ENCODE results near the gene KAT2B.
"Not testable (repeated sequence)": the region's sequence is repeated elsewhere in the genome, so short reads cannot be mapped to it uniquely, and the experiment has no call there.

KAT2B gene

GRCh38 chr3:20022954-20023622 is 17.2 kb upstream of the KAT2B start:
- no peak for ATAC-seq (ENCODE audit: low read depth)
- H3K4me1 ChIP-seq (ENCODE audit: insufficient read depth, poor library complexity, severe bottlenecking), result no peaks in the 10 kb centered on the region
- no peaks in the 10 kb centered on the region for H3K27me3 ChIP-seq (ENCODE audit: insufficient read depth, poor library complexity, severe bottlenecking)
- H3K4me3 ChIP-seq (ENCODE audit: severe bottlenecking), result no peak overlapping the region
- no peaks in the 10 kb centered on the region for H3K36me3 ChIP-seq (ENCODE audit: low read depth)
- no peaks in the 10 kb centered on the region for H3K9me3 ChIP-seq (ENCODE audit: severe bottlenecking)
- TF ChIP-seq CTCF (IDR thresholded peaks at IDR 0.05; ENCODE audit: poor library complexity, severe bottlenecking), result no peak
- DNase-seq (ENCODE audit: low spot score), result no peak
- H3K27ac ChIP-seq (ENCODE audit: poor library complexity, severe bottlenecking), result no peak overlapping the region

- no peak for TF ChIP-seq CTCF (IDR thresholded peaks at IDR 0.05; ENCODE audit: poor library complexity, severe bottlenecking)
- ATAC-seq (ENCODE audit: low read depth) (no peak), DNase-seq (ENCODE audit: low spot score) (no peak)
- Histone ChIP-seq H3K4me1 (ENCODE audit: insufficient read depth, poor library complexity, severe bottlenecking) (no peaks in the 10 kb centered on the region), H3K9me3 (ENCODE audit: severe bottlenecking) (no peaks in the 10 kb centered on the region), H3K27ac (ENCODE audit: poor library complexity, severe bottlenecking) (no peak overlapping the region), H3K4me3 (ENCODE audit: severe bottlenecking) (no peak overlapping the region), H3K27me3 (ENCODE audit: insufficient read depth, poor library complexity, severe bottlenecking) (no peaks in the 10 kb centered on the region), H3K36me3 (ENCODE audit: low read depth) (no peaks in the 10 kb centered on the region)
These were observed 16.4 kb upstream of the KAT2B start for GRCh38 chr3:20023623-20024405.

DNA sequence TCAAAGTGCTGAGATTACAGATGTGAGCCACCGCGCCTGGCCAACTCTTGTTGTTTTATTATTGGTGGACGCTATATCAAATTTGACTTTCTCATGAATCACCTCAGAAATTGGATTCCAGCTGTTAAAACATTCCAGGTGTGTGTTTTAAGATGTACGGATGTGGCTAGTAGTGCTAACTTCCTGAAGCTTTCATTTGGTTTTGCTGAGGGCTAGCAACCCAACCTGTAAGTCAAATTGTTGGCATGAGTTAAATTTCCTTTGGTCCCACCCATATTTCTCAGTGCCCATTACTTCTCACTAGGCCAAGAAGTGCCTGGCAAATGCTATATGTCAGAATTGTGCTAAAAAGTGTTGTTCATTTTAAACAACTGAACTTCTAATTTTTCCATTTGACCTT is 13.1 kb upstream of the KAT2B start:
- Histone ChIP-seq H3K27ac (ENCODE audit: poor library complexity, severe bottlenecking) (no peak overlapping the region), H3K27me3 (ENCODE audit: insufficient read depth, poor library complexity, severe bottlenecking) (no peaks in the 10 kb centered on the region), H3K4me3 (ENCODE audit: severe bottlenecking) (no peak overlapping the region), H3K4me1 (ENCODE audit: insufficient read depth, poor library complexity, severe bottlenecking) (no peaks in the 10 kb centered on the region), H3K9me3 (ENCODE audit: severe bottlenecking) (no peaks in the 10 kb centered on the region), H3K36me3 (ENCODE audit: low read depth) (no peaks in the 10 kb centered on the region)
- DNase-seq (ENCODE audit: low spot score) (no peak), ATAC-seq (ENCODE audit: low read depth) (no peak)
- no peak for TF ChIP-seq CTCF (IDR thresholded peaks at IDR 0.05; ENCODE audit: poor library complexity, severe bottlenecking)

- Histone ChIP-seq H3K27me3 (ENCODE audit: insufficient read depth, poor library complexity, severe bottlenecking) (no peaks in the 10 kb centered on the region), H3K27ac (ENCODE audit: poor library complexity, severe bottlenecking) (no peak overlapping the region), H3K4me3 (ENCODE audit: severe bottlenecking) (no peak overlapping the region), H3K9me3 (ENCODE audit: severe bottlenecking) (no peaks in the 10 kb centered on the region), H3K4me1 (ENCODE audit: insufficient read depth, poor library complexity, severe bottlenecking) (no peaks in the 10 kb centered on the region), H3K36me3 (ENCODE audit: low read depth) (no peaks in the 10 kb centered on the region)
- DNase-seq (ENCODE audit: low spot score) (no peak), ATAC-seq (ENCODE audit: low read depth) (no peak)
- TF ChIP-seq CTCF (IDR thresholded peaks at IDR 0.05; ENCODE audit: poor library complexity, severe bottlenecking), result no peak
These were observed 11.3 kb upstream of the KAT2B start for GRCh38 chr3:20028905-20029331.

DNA sequence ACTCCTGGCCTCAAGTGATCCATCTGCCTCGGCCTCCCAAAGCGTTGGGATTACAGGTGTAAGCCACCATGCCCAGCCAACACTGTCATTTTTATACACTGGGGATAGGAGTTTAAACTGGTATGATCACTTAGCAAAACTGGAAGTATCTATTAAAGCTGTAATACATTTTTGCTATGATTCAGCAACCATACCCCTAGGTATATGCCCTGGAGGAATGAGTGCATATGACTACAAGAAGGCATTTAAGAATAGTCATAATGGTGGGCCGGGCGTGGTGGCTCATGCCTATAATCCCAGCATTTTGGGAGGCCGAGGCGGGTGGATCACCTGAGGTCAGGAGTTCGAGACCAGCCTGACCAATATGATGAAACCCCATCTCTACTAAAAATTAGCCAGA is 8.3 kb upstream of the KAT2B start:
- not testable (repeated sequence) for H3K4me1 ChIP-seq (ENCODE audit: insufficient read depth, poor library complexity, severe bottlenecking); H3K4me3 ChIP-seq (ENCODE audit: severe bottlenecking); H3K27ac ChIP-seq (ENCODE audit: poor library complexity, severe bottlenecking); H3K27me3 ChIP-seq (ENCODE audit: insufficient read depth, poor library complexity, severe bottlenecking); H3K9me3 ChIP-seq (ENCODE audit: severe bottlenecking); DNase-seq (ENCODE audit: low spot score); H3K36me3 ChIP-seq (ENCODE audit: low read depth); ATAC-seq (ENCODE audit: low read depth)

Measured in RWPE2 (cell line).